Caco-2 (cell line): Measurements from ENCODE around the gene SCAPER. TPM values are rescaled to one million over a fixed set of nuclear protein-coding genes. Genes with fewer than 3 reads are reported as not detected.

Source experiments
- BruUV-seq: library from RNA; stranded (reverse); fragments of 400-500 nt; replicated peaks from 2 replicates; lab custom pipeline; 2021; lab: Mats Ljungman, UMichigan
- CTCF ChIA-PET: fragments of 300-600 bp; sonication (Branson Sonifier 250); formaldehyde crosslinking; loops from one replicate; lab custom pipeline; 2022; ENCODE audit warnings: antibody characterized with exemption; lab: Charles Lee
- POLR2A ChIA-PET: fragments of 300-600 bp; sonication (Branson Sonifier 250); formaldehyde crosslinking; loops from one replicate; lab custom pipeline; 2022; ENCODE audit warnings: antibody characterized with exemption; lab: Charles Lee
- DNase-seq, 2 experiments: peaks; one replicate each; pipeline versions ENCODE4 v3.0.0 to v3.0.0-alpha.2; 2020 to 2022
- H3K27me3 ChIP-seq: replicated peaks from 2 replicates; pipeline ENCODE4 v1.6.0; 2011; ENCODE audit warnings: low read length; ENCODE audit not compliant: control insufficient read depth, insufficient read depth
- H3K36me3 ChIP-seq: 2 replicates; pipeline ENCODE4 v1.5.1; 2011; ENCODE audit warnings: low read length; ENCODE audit not compliant: control insufficient read depth, insufficient read depth
- H3K4me1 ChIP-seq: fragments of 250-450 bp; sonication (Bioruptor Pico); 2 replicates; pipeline ENCODE4 v1.5.1; 2020; ENCODE audit warnings: mild to moderate bottlenecking
- H3K4me3 ChIP-seq: 2 replicates; pipeline ENCODE4 v1.5.1; 2011; ENCODE audit warnings: low read depth, mild to moderate bottlenecking, control low read depth, low read length
- H3K9me3 ChIP-seq: fragments of 250-450 bp; sonication (Bioruptor Pico); 2 replicates; pipeline ENCODE4 v1.5.1; 2020; ENCODE audit warnings: mild to moderate bottlenecking, moderate library complexity
- H3K27ac Mint-ChIP-seq: one replicate; pipeline ENCODE4 v1.8.0; 2022; ENCODE audit warnings: mixed read lengths; ENCODE audit not compliant: unreplicated experiment
- H3K27me3 Mint-ChIP-seq: one replicate; pipeline ENCODE4 v1.8.0; 2022; ENCODE audit warnings: mixed read lengths; ENCODE audit not compliant: insufficient read depth, unreplicated experiment
- H3K36me3 Mint-ChIP-seq: one replicate; pipeline ENCODE4 v1.8.0; 2022; ENCODE audit warnings: mild to moderate bottlenecking, mixed read lengths; ENCODE audit not compliant: insufficient read depth, unreplicated experiment
- H3K4me1 Mint-ChIP-seq: one replicate; pipeline ENCODE4 v1.8.0; 2022; ENCODE audit warnings: low read depth, mixed read lengths; ENCODE audit not compliant: unreplicated experiment
- H3K4me3 Mint-ChIP-seq: one replicate; pipeline ENCODE4 v1.8.0; 2022; ENCODE audit warnings: mild to moderate bottlenecking, moderate library complexity, mixed read lengths; ENCODE audit not compliant: unreplicated experiment
- H3K9me3 Mint-ChIP-seq: one replicate; pipeline ENCODE4 v1.8.0; 2022; ENCODE audit warnings: mixed read lengths; ENCODE audit not compliant: unreplicated experiment
- intact Hi-C: fragments of 100-400 bp; cut with micrococcal nuclease; formaldehyde crosslinking; loops from one replicate; pipeline ENCODE4 v1.10.0; 2022; ENCODE audit not compliant: unreplicated experiment
- total RNA-seq: library from RNA; stranded (reverse); gene quantifications from 2 replicates; pipeline ENCODE4 v1.2.3, GENCODE V29; 2022
- TF ChIP-seq, protein P1 (sequence below), 2 experiments: fragments of 200-600 bp in 1 of 2; IDR thresholded peaks; 1 replicate in 1 of 2; 2 replicates in 1 of 2; pipeline versions ENCODE4 v1.5.1 to v1.8.0; 2011 to 2022; ENCODE audit warnings: antibody characterized with exemption in 1 of 2, control low read depth in 1 of 2, inconsistent platforms in 1 of 2, low read depth in 1 of 2, low read length in 1 of 2, mild to moderate bottlenecking in 1 of 2, moderate library complexity in 1 of 2; ENCODE audit not compliant: insufficient read depth in 1 of 2, severe bottlenecking in 1 of 2, unreplicated experiment in 1 of 2

The SCAPER gene
- total RNA-seq, 1 experiment from 2014 or later, result 24.6 TPM

DNA sequence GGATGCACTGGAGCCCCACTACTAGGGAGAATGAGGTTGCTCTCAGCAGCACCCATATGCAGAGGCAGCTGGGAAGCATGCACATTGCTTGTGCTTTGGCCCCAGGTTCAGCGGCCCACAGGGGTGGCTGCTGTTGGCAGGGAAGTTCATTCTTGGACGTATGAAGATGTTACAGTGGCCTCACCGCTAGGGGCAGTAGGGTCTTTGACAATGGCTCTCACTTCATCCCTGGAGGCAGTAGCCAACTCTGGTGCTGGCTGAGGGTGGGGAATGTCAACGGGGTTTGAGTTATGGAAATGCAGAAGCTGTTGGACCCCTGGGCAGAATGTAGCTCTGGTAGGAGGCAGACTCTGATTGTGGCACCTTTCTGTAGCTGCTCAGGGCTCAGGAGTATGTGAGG, 279.9 kb downstream of the SCAPER start:
- no peaks in the 10 kb centered on the region for H3K36me3 ChIP-seq
- POLR2A ChIA-PET, result no interaction called here
- CTCF ChIA-PET, result no interaction called here
- intact Hi-C loops, result no loop called here
- no TSS peak for BruUV-seq
- H3K4me1 Mint-ChIP-seq, result no peaks in the 10 kb centered on the region
- no peak overlapping the region for H3K27ac Mint-ChIP-seq
- no peak overlapping the region for H3K4me3 Mint-ChIP-seq
- no peaks in the 10 kb centered on the region for H3K9me3 ChIP-seq
- H3K27me3 Mint-ChIP-seq, result no peaks in the 10 kb centered on the region
- H3K36me3 Mint-ChIP-seq, result no peaks in the 10 kb centered on the region
- DNase-seq, result no peak
- H3K9me3 Mint-ChIP-seq, result no peaks in the 10 kb centered on the region
- H3K27me3 ChIP-seq, result no peaks in the 10 kb centered on the region
- TF ChIP-seq, protein P1, sequence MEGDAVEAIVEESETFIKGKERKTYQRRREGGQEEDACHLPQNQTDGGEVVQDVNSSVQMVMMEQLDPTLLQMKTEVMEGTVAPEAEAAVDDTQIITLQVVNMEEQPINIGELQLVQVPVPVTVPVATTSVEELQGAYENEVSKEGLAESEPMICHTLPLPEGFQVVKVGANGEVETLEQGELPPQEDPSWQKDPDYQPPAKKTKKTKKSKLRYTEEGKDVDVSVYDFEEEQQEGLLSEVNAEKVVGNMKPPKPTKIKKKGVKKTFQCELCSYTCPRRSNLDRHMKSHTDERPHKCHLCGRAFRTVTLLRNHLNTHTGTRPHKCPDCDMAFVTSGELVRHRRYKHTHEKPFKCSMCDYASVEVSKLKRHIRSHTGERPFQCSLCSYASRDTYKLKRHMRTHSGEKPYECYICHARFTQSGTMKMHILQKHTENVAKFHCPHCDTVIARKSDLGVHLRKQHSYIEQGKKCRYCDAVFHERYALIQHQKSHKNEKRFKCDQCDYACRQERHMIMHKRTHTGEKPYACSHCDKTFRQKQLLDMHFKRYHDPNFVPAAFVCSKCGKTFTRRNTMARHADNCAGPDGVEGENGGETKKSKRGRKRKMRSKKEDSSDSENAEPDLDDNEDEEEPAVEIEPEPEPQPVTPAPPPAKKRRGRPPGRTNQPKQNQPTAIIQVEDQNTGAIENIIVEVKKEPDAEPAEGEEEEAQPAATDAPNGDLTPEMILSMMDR (IDR thresholded peaks at IDR 0.05; ENCODE audit: insufficient read depth in 1 of 2, low read depth in 1 of 2, low read length in 1 of 2, severe bottlenecking in 1 of 2, unreplicated experiment in 1 of 2), result peak in 1 of 2 experiments; percentile 19
- H3K4me1 ChIP-seq, result no peaks in the 10 kb centered on the region
- H3K4me3 ChIP-seq, result no peak overlapping the region

DNA sequence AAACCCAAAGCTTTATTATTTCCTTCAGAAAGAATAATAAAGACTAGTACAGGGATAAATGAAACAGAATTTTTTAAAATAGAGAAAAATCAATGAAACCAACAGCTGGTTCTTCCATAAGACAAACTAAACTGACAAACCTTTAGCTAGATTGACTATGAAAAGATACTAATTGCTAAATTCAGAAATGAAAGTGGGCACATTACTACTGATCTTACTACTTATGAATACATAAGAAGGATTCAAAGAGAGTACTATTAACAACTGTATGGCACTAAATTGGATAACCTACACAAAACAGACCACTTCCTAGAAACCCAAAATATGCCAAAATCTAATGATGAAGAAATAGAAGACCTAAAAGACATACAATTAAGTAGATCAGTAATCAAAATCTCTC, 290.4 kb downstream of the SCAPER start:
- Mint-ChIP-seq H3K27ac (no peak overlapping the region), H3K9me3 (peaks cover 1% of the 10 kb centered on the region), H3K36me3 (no peaks in the 10 kb centered on the region), H3K4me3 (no peak overlapping the region), H3K27me3 (no peaks in the 10 kb centered on the region), H3K4me1 (no peaks in the 10 kb centered on the region)
- Histone ChIP-seq H3K4me1 (no peaks in the 10 kb centered on the region), H3K27me3 (no peaks in the 10 kb centered on the region), H3K4me3 (no peak overlapping the region), H3K9me3 (no peaks in the 10 kb centered on the region), H3K36me3 (no peaks in the 10 kb centered on the region)
- intact Hi-C loops, result no loop called here
- ChIA-PET POLR2A (no interaction called here), CTCF (no interaction called here)
- TF ChIP-seq, protein P1 (IDR thresholded peaks at IDR 0.05; ENCODE audit: insufficient read depth in 1 of 2, low read depth in 1 of 2, low read length in 1 of 2, severe bottlenecking in 1 of 2, unreplicated experiment in 1 of 2), result no peak
- DNase-seq, result no peak
- no TSS peak for BruUV-seq

DNA sequence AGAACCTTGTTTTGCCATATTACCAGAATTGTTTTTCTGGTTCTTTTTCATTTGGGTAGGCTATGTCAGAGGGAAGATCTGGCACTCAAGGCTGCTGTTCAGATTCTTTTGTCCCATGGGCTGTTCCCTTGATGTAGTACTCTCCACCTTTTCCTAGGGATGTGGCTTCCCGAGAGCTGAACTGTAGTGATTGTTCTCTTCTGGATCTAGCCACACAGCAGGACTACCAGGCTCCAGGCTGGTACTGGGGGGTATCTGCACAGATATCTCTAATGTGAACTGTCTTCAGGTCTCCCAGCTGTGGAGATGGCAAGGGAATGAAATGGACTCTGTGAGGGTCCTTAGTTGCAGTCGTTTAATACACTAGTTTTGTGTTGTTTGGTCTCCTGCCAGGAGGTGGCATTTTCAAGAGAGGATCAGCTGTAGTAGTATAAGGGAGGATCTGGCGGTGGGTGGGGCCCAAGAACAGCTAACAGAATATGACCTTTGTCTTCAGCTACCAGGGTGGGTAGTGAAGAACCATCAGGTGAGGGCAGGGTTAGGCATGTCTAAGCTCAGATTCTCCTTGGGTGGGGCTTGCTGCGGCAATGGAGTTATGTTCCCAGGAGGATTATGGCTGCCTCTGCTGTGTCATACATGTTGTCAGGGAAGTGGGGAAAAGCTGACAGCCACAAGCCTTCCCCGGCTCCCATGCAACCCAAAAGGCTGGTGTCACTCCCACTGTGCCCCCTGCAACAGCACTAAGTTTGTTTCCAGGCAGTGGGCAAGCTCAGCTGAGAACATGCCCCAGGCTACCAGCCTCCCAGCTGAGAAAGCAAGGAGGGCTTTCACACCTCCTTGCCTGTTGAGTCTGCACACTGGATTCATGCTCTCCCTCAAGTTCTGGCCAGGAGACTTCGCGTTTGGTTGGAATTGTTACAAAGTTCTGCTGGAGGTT, 316.1 kb downstream of the SCAPER start:
- TF ChIP-seq, protein P1 (IDR thresholded peaks at IDR 0.05; ENCODE audit: insufficient read depth in 1 of 2, low read depth in 1 of 2, low read length in 1 of 2, severe bottlenecking in 1 of 2, unreplicated experiment in 1 of 2), result no peak
- no peaks in the 10 kb centered on the region for H3K27me3 ChIP-seq
- no peaks in the 10 kb centered on the region for H3K36me3 Mint-ChIP-seq
- ChIA-PET POLR2A (interaction anchor here (0.5 kb wide), 1 partner anchor 243 kb away, joined by 6 read pairs; no protein-coding TSS in a partner anchor), CTCF (interaction anchor here (0.6 to 0.7 kb wide), 2 partner anchors 12 to 54 kb away, joined by 3 to 5 read pairs; no protein-coding TSS in a partner anchor)
- H3K9me3 ChIP-seq, result no peaks in the 10 kb centered on the region
- intact Hi-C loops, result no loop called here
- BruUV-seq, result no TSS peak
- H3K4me1 Mint-ChIP-seq, result no peaks in the 10 kb centered on the region
- H3K9me3 Mint-ChIP-seq, result no peaks in the 10 kb centered on the region
- H3K36me3 ChIP-seq, result no peaks in the 10 kb centered on the region
- H3K4me3 ChIP-seq, result no peak overlapping the region
- no peaks in the 10 kb centered on the region for H3K27me3 Mint-ChIP-seq
- no peak overlapping the region for H3K4me3 Mint-ChIP-seq
- DNase-seq, result peak; percentile 14 to 54
- no peak overlapping the region for H3K27ac Mint-ChIP-seq
- H3K4me1 ChIP-seq, result peaks cover 6% of the 10 kb centered on the region
